Gastroesophageal sphincter (tissue), 3 donors: ENCODE measurements around the gene VRK3.

ENCODE experiments used
- CTCF ChIP-seq, 4 experiments: fragments of 200-600 bp in 2 of 4; fragments of 450-650 bp in 2 of 4; sonication (generic) in 1 of 4; IDR thresholded peaks; one replicate each; pipeline ENCODE4 v1.5.1; 2017 to 2019; ENCODE audit warnings: antibody characterized with exemption in 4 of 4, mild to moderate bottlenecking in 2 of 4, moderate library complexity in 2 of 4
- EP300 ChIP-seq: sonication (generic); formaldehyde crosslinking; IDR thresholded peaks from one replicate; pipeline ENCODE4 v1.6.1; 2017; ENCODE audit warnings: antibody characterized with exemption, mild to moderate bottlenecking
- POLR2A ChIP-seq, 2 donors: fragments of 450-650 bp; IDR thresholded peaks; one replicate each; pipeline ENCODE4 v1.6.1; 2017; ENCODE audit warnings: antibody characterized with exemption in 2 of 2, mild to moderate bottlenecking in 2 of 2, moderate library complexity in 1 of 2
- POLR2AphosphoS5 ChIP-seq: sonication (generic); formaldehyde crosslinking; IDR thresholded peaks from one replicate; pipeline ENCODE4 v1.6.1; 2017; ENCODE audit warnings: antibody characterized with exemption

- TF ChIP-seq POLR2A (IDR thresholded peaks at IDR 0.05) (no peak), CTCF (IDR thresholded peaks at IDR 0.05) (no peak), POLR2AphosphoS5 (no peak), EP300 (no peak)
These were observed 92.4 kb downstream of the VRK3 start for GRCh38 chr19:49932731-49933131.
